Endothelial cell of umbilical vein (primary cell): Measurements from ENCODE around the gene PTGDR2. TPM values are rescaled to one million over a fixed set of nuclear protein-coding genes. Genes with fewer than 3 reads are reported as not detected.

Experiments
- polyA plus RNA-seq, 4 experiments: library from polyadenylated mRNA; depleted of rRNA in 3 of 4; stranded (reverse) in 3 of 4; unstranded in 1 of 4; fragments of >200 nt; gene quantifications; 2 replicates each; pipeline versions ENCODE4 v1.2.1 to v1.2.3, GENCODE V29; 2011 to 2012; ENCODE audit warnings: missing spikeins in 1 of 4
- total RNA-seq: library from RNA; stranded (reverse); gene quantifications from 2 replicates; pipeline ENCODE4 v1.2.3, GENCODE V29; 2021

PTGDR2 gene
- total and polyA plus RNA-seq, 2 donors (not counting 3 experiments of a cell fraction or from before 2014, with no cell fraction given) = 0.15 TPM; not detected in 1

Other genes starting within 250 kb of the PTGDR2 start
- gene MS4A8, start 156.3 kb downstream of the PTGDR2 start, total RNA-seq = not detected in 2 replicates
- gene MS4A8, start 156.3 kb downstream of the PTGDR2 start, polyA plus RNA-seq = not detected in 2 replicates
- gene MS4A18, start 131.2 kb downstream of the PTGDR2 start, total RNA-seq = not detected in 2 replicates
- gene MS4A18, start 131.2 kb downstream of the PTGDR2 start, polyA plus RNA-seq = not detected in 2 replicates
- gene MS4A15, start 99.1 kb downstream of the PTGDR2 start, total RNA-seq = not detected in 2 replicates
- gene MS4A15, start 99.1 kb downstream of the PTGDR2 start, polyA plus RNA-seq = not detected in 2 replicates
- gene MS4A10, start 70.6 kb downstream of the PTGDR2 start, total RNA-seq = not detected in 2 replicates
- gene MS4A10, start 70.6 kb downstream of the PTGDR2 start, polyA plus RNA-seq = not detected in 2 replicates
- 57.6 and 60.8 TPM in 2 replicates for gene CCDC86, start 13.8 kb downstream of the PTGDR2 start, total RNA-seq
- gene CCDC86, start 13.8 kb downstream of the PTGDR2 start, polyA plus RNA-seq = 29.8 and 32.3 TPM in 2 replicates
- not detected in 2 replicates for gene ZP1, start 11.6 kb upstream of the PTGDR2 start, total RNA-seq
- not detected in 2 replicates for gene ZP1, start 11.6 kb upstream of the PTGDR2 start, polyA plus RNA-seq
- gene PRPF19, start 50.6 kb upstream of the PTGDR2 start, total RNA-seq = 114 and 126 TPM in 2 replicates
- 97.1 and 121 TPM in 2 replicates for gene PRPF19, start 50.6 kb upstream of the PTGDR2 start, polyA plus RNA-seq
- 172 and 192 TPM in 2 replicates for gene TMEM109, start 58.2 kb upstream of the PTGDR2 start, total RNA-seq
- 141 and 143 TPM in 2 replicates for gene TMEM109, start 58.2 kb upstream of the PTGDR2 start, polyA plus RNA-seq
- 106 and 120 TPM in 2 replicates for gene TMEM132A, start 68.5 kb upstream of the PTGDR2 start, total RNA-seq
- gene TMEM132A, start 68.5 kb upstream of the PTGDR2 start, polyA plus RNA-seq = 74.3 and 97.9 TPM in 2 replicates
- gene SLC15A3, start 96.2 kb upstream of the PTGDR2 start, total RNA-seq = 1.7 and 4.4 TPM in 2 replicates
- 3.3 TPM in 2 replicates for gene SLC15A3, start 96.2 kb upstream of the PTGDR2 start, polyA plus RNA-seq
- not detected in 2 replicates for gene CD6, start 115.7 kb upstream of the PTGDR2 start, total RNA-seq
- not detected in 2 replicates for gene CD6, start 115.7 kb upstream of the PTGDR2 start, polyA plus RNA-seq
- not detected in 2 replicates for gene CD5, start 246.5 kb upstream of the PTGDR2 start, total RNA-seq
- gene CD5, start 246.5 kb upstream of the PTGDR2 start, polyA plus RNA-seq = not detected in 2 replicates